Suprapubic skin (tissue), 4 donors: Measurements from ENCODE around the gene HLA-F.

ENCODE experiments used
- POLR2A ChIP-seq, 2 donors: fragments of 450-650 bp; IDR thresholded peaks; one replicate each; pipeline ENCODE4 v1.6.1; 2017; ENCODE audit warnings: antibody characterized with exemption in 2 of 2, mild to moderate bottlenecking in 2 of 2, moderate library complexity in 2 of 2
- POLR2AphosphoS5 ChIP-seq, 3 donors: sonication (generic); formaldehyde crosslinking; IDR thresholded peaks; one replicate each; pipeline ENCODE4 v1.6.1; 2017; ENCODE audit warnings: antibody characterized with exemption in 3 of 3
- TF ChIP-seq, protein P1 (sequence below), 2 donors: fragments of 200-600 bp in 1 of 2; fragments of 450-650 bp in 1 of 2; sonication (generic) in 1 of 2; IDR thresholded peaks; one replicate each; pipeline ENCODE4 v1.5.1; 2016 to 2019; ENCODE audit warnings: antibody characterized with exemption in 2 of 2, mild to moderate bottlenecking in 1 of 2, moderate library complexity in 1 of 2

DNA sequence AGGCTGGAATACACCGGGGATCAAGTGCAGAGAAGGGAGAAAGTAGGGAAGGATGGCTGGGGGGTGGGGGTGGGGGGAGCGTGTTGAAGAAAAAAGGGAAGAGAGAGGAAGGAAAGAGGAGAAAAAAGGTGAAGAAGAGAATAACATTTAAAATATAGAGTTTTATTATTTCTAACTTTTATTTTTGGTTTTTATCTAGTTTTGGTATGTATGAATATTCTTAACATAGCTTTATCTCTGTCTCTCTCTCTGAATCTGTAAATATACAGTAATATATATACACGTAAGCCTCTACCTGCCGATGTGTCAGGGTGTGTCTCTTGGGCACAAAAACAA, 30.0 kb downstream of the HLA-F start:
- TF ChIP-seq, protein P1, sequence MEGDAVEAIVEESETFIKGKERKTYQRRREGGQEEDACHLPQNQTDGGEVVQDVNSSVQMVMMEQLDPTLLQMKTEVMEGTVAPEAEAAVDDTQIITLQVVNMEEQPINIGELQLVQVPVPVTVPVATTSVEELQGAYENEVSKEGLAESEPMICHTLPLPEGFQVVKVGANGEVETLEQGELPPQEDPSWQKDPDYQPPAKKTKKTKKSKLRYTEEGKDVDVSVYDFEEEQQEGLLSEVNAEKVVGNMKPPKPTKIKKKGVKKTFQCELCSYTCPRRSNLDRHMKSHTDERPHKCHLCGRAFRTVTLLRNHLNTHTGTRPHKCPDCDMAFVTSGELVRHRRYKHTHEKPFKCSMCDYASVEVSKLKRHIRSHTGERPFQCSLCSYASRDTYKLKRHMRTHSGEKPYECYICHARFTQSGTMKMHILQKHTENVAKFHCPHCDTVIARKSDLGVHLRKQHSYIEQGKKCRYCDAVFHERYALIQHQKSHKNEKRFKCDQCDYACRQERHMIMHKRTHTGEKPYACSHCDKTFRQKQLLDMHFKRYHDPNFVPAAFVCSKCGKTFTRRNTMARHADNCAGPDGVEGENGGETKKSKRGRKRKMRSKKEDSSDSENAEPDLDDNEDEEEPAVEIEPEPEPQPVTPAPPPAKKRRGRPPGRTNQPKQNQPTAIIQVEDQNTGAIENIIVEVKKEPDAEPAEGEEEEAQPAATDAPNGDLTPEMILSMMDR (IDR thresholded peaks at IDR 0.05) = peak in 1 of 2 donors; percentile 5
- no peak for TF ChIP-seq POLR2A (IDR thresholded peaks at IDR 0.05)
- TF ChIP-seq POLR2AphosphoS5 (IDR thresholded peaks at IDR 0.05) = no peak
